Activated CD4-positive, CD25-positive, alpha-beta regulatory T cell (primary cell): ENCODE results near the gene UBE2I.
"Not testable (repeated sequence)": the region's sequence is repeated elsewhere in the genome, so short reads cannot be mapped to it uniquely, and the experiment has no call there.

Source experiments
- DNase-seq, 4 experiments: peaks; one replicate each; lab custom pipeline; 2025; lab: John Stamatoyannopoulos, UW

UBE2I gene

GRCh38 chr16:1293921-1294656 is 15.3 kb upstream of the UBE2I start:
- DNase-seq, result no peak

GRCh38 chr16:1295465-1295864 is 14.0 kb upstream of the UBE2I start:
- no peak for DNase-seq

- not testable (repeated sequence) for DNase-seq
These were observed 12.8 kb upstream of the UBE2I start for GRCh38 chr16:1296688-1297017.

- DNase-seq, result no peak
These were observed 12.3 kb upstream of the UBE2I start for GRCh38 chr16:1297018-1297696.

GRCh38 chr16:1298406-1298805 is 11.0 kb upstream of the UBE2I start:
- DNase-seq, result no peak

GRCh38 chr16:1299012-1299867 is 10.2 kb upstream of the UBE2I start:
- no peak for DNase-seq

GRCh38 chr16:1299868-1300203 is 9.6 kb upstream of the UBE2I start:
- DNase-seq, result no peak

GRCh38 chr16:1300664-1301476 is 8.6 kb upstream of the UBE2I start:
- peak; percentile 52 to 62 (median 56) for DNase-seq

GRCh38 chr16:1301562-1301961 is 7.9 kb upstream of the UBE2I start:
- DNase-seq, result no peak

- DNase-seq, result no peak
These were observed 3.6 kb upstream of the UBE2I start for GRCh38 chr16:1305823-1306222.

GRCh38 chr16:1306334-1306733 is 3.1 kb upstream of the UBE2I start:
- DNase-seq, result no peak

GRCh38 chr16:1308036-1308976 is 1.1 kb upstream of the UBE2I start:
- DNase-seq, result no peak

GRCh38 chr16:1309888-1310831 is 724 bp downstream of the UBE2I start:
- peak in 2 of 4 experiments; percentile 31 to 44 for DNase-seq

- no peak for DNase-seq
These were observed 1.4 kb downstream of the UBE2I start for GRCh38 chr16:1310832-1311200.

GRCh38 chr16:1311212-1311737 is 1.8 kb downstream of the UBE2I start:
- no peak for DNase-seq

GRCh38 chr16:1311738-1312466 is 2.5 kb downstream of the UBE2I start:
- no peak for DNase-seq

- DNase-seq, result no peak
These were observed 3.0 kb downstream of the UBE2I start for GRCh38 chr16:1312467-1312816.

- DNase-seq, result no peak
These were observed 3.5 kb downstream of the UBE2I start for GRCh38 chr16:1312903-1313302.
